A549 (cell line): ENCODE measurements around the gene HPGDS. TPM values are rescaled to one million over a fixed set of nuclear protein-coding genes. Genes with fewer than 3 reads are reported as not detected.

ENCODE experiments used
- ATAC-seq, 2 experiments: fragments of 200-7000 bp in 1 of 2; fragments of >200 bp in 1 of 2; cut with Nextera tagmentation in 1 of 2; cut with Tn5 transposase in 1 of 2; 3 replicates each; pipeline versions ENCODE4 v1.8.0 to v1.9.1; 2018 to 2020; ENCODE audit warnings: mild to moderate bottlenecking in 1 of 2, moderate library complexity in 1 of 2
- CTCF ChIA-PET: fragments of 300-600 bp; sonication (Branson Sonifier 250); formaldehyde crosslinking; extraction: SDS; loops from one replicate; lab custom pipeline; 2021; ENCODE audit warnings: antibody characterized with exemption, inconsistent platforms; lab: Yijun Ruan, JAX
- POLR2A ChIA-PET: fragments of 350-600 bp; formaldehyde crosslinking; extraction: SDS; loops from one replicate; lab custom pipeline; 2021; ENCODE audit warnings: antibody characterized with exemption, inconsistent platforms; lab: Yijun Ruan, JAX
- DNase-seq, 2 experiments: peaks; one replicate each; pipeline versions ENCODE4 v3.0.0 to v3.0.0-alpha.2; 2011 to 2016; ENCODE audit warnings: low read depth in 1 of 2, low spot score in 1 of 2
- FAIRE-seq: peaks from 2 replicates; lab custom pipeline; 2011; peaks lifted over from hg19 to GRCh38; lab: Jason Lieb, UNC
- H3K27ac ChIP-seq, 2 experiments: fragments of >200 bp; sonication (Bioruptor Twin); formaldehyde crosslinking; 3 replicates each; pipeline ENCODE4 v1.5.1; 2016 to 2017
- H3K4me1 ChIP-seq: fragments of >200 bp; sonication (Bioruptor Twin); formaldehyde crosslinking; 3 replicates; pipeline ENCODE4 v1.6.1; 2016
- H3K4me2 ChIP-seq: fragments of >200 bp; sonication (Bioruptor Twin); formaldehyde crosslinking; 3 replicates; pipeline ENCODE4 v1.6.1; 2016
- H3K4me3 ChIP-seq: fragments of >200 bp; sonication (Bioruptor Twin); formaldehyde crosslinking; 3 replicates; pipeline ENCODE4 v1.5.1; 2016
- H3K9me3 ChIP-seq: fragments of >200 bp; sonication (Bioruptor Twin); formaldehyde crosslinking; 3 replicates; pipeline ENCODE4 v1.6.1; 2016
- CBX8 ChIP-seq: fragments of 200-600 bp; sonication (generic); IDR thresholded peaks from 2 replicates; pipeline ENCODE4 v1.6.1; 2016
- CHD2 ChIP-seq: fragments of 150-350 bp; IDR thresholded peaks from 2 replicates; pipeline ENCODE4 v1.6.1; 2014; ENCODE audit warnings: low read length; ENCODE audit not compliant: partially characterized antibody
- CHD4 ChIP-seq: fragments of 200-600 bp; sonication (generic); IDR thresholded peaks from 2 replicates; pipeline ENCODE4 v1.6.1; 2016; ENCODE audit warnings: antibody characterized with exemption, mild to moderate bottlenecking, borderline replicate concordance
- CTCF ChIP-seq: fragments of >200 bp; sonication (Bioruptor Twin); formaldehyde crosslinking; IDR thresholded peaks from 3 replicates; pipeline ENCODE4 v1.5.1; 2016
- FOXS1 ChIP-seq: fragments of 250-450 bp; sonication (Bioruptor Pico); IDR thresholded peaks from 2 replicates; pipeline ENCODE4 v1.5.0; 2020; ENCODE audit warnings: mild to moderate bottlenecking, moderate library complexity
- GATA3 ChIP-seq: IDR thresholded peaks from 2 replicates; pipeline ENCODE4 v1.6.1; 2012; ENCODE audit warnings: borderline replicate concordance
- HEYL ChIP-seq: fragments of 250-450 bp; sonication (Bioruptor Pico); IDR thresholded peaks from 2 replicates; pipeline ENCODE4 v1.8.0; 2021; ENCODE audit warnings: mild to moderate bottlenecking, moderate library complexity
- JUN ChIP-seq, 2 experiments: fragments of >200 bp; sonication (Bioruptor Twin); formaldehyde crosslinking; IDR thresholded peaks; 2 replicates in 1 of 2; 3 replicates in 1 of 2; pipeline ENCODE4 v1.6.1; 2016 to 2017
- JUNB ChIP-seq: fragments of >200 bp; sonication (Bioruptor Twin); formaldehyde crosslinking; IDR thresholded peaks from 2 replicates; pipeline ENCODE4 v1.6.1; 2016
- MAFK ChIP-seq: fragments of 450-650 bp; IDR thresholded peaks from 2 replicates; pipeline ENCODE4 v1.6.1; 2014; ENCODE audit not compliant: partially characterized antibody
- RCOR1 ChIP-seq: fragments of 150-350 bp; IDR thresholded peaks from 2 replicates; pipeline ENCODE4 v1.6.1; 2014; ENCODE audit warnings: antibody characterized with exemption, low read length, low read depth
- RNF2 ChIP-seq: fragments of 200-600 bp; sonication (generic); IDR thresholded peaks from 2 replicates; pipeline ENCODE4 v1.6.1; 2016; ENCODE audit warnings: low read depth, mild to moderate bottlenecking, antibody characterized with exemption, moderate library complexity, borderline replicate concordance
- SMC3 ChIP-seq: fragments of >200 bp; sonication (Bioruptor Twin); formaldehyde crosslinking; IDR thresholded peaks from 3 replicates; pipeline ENCODE4 v1.6.1; 2018; ENCODE audit warnings: inconsistent platforms
- ZC3H11A ChIP-seq: fragments of 450-650 bp; IDR thresholded peaks from 2 replicates; pipeline ENCODE4 v1.6.1; 2014; ENCODE audit warnings: antibody characterized with exemption, mild to moderate bottlenecking
- ZNF302 ChIP-seq: fragments of 250-450 bp; sonication (Bioruptor Pico); IDR thresholded peaks from 2 replicates; pipeline ENCODE4 v1.9.0; 2021; ENCODE audit warnings: inconsistent platforms, mild to moderate bottlenecking, moderate library complexity
- ZSCAN20 ChIP-seq: fragments of 250-450 bp; sonication (Bioruptor Pico); IDR thresholded peaks from 2 replicates; pipeline ENCODE4 v1.8.0; 2022; ENCODE audit warnings: mild to moderate bottlenecking, moderate library complexity
- WGBS: methylation state at CpG from one replicate; pipeline ENCODE4 v1.1.6; 2017; ENCODE audit errors: missing lambda C conversion rate; 5-methylcytosine and 5-hydroxymethylcytosine counted together
- polyA plus RNA-seq, 4 experiments: library from polyadenylated mRNA; depleted of rRNA in 3 of 4; stranded (reverse); fragments of >200 nt; fragmentation: RNase III in 1 of 4; extraction: RNeasy Plus Mini Kit Qiagen cat#74134 plus additional on column Dnase treatment in 1 of 4; gene quantifications; 2 replicates in 3 of 4; 3 replicates in 1 of 4; pipeline ENCODE4 v1.2.3, GENCODE V29; 2011 to 2017
- TF ChIP-seq, protein P1 (sequence below): fragments of 250-450 bp; sonication (Bioruptor Pico); IDR thresholded peaks from 2 replicates; pipeline ENCODE4 v1.5.0; 2020; ENCODE audit warnings: low read depth, mild to moderate bottlenecking, moderate library complexity
- TF ChIP-seq, protein P2 (sequence below): IDR thresholded peaks from 2 replicates; pipeline ENCODE4 v1.6.1; 2012
- TF ChIP-seq, protein P3 (sequence below): fragments of >200 bp; sonication (Bioruptor Twin); formaldehyde crosslinking; IDR thresholded peaks from 2 replicates; pipeline ENCODE4 v1.6.1; 2016

HPGDS gene
- polyA plus RNA-seq, 2 of the 4 experiments (the other 2 are of a cell fraction), result not detected

- H3K4me3 ChIP-seq, result no peak overlapping the region
- DNase-seq (no peak), ATAC-seq (no peak), FAIRE-seq (no peak)
- POLR2A ChIA-PET, result no interaction called here
- no peaks in the 10 kb centered on the region for H3K4me1 ChIP-seq
- H3K4me2 ChIP-seq, result no peak overlapping the region
- H3K27ac ChIP-seq, result no peak overlapping the region
- no peaks in the 10 kb centered on the region for H3K9me3 ChIP-seq
- WGBS, result 95% methylated on average over 2 of the region's 2 CpGs
- no peak for TF ChIP-seq CHD2
- TF ChIP-seq GATA3, result no peak
- CTCF ChIA-PET, result no interaction called here
These were observed 10.4 kb upstream of the HPGDS start for GRCh38 chr4:94352996-94353395.

DNA sequence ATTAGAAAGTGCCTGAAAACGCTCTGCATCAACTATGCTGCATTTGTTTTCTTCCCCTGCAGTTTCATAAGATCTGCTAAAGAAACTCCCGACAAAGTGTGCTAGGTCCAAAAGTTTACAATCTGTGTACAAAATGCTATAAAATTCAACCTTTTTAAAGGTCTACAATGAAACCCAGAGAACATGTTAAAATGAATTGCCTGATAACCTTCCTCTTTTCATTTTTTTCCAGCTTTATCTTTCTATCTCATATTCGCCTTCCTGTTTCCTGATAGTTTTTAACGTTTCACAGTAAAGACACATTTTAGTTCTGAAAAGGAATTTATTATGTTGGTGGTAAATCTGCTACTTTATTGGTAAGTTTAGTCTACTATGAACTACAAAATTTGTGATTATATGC lies 9.5 kb upstream of the HPGDS start:
- ChIA-PET POLR2A (no interaction called here), CTCF (no interaction called here)
- Histone ChIP-seq H3K27ac (no peak overlapping the region), H3K4me1 (no peaks in the 10 kb centered on the region), H3K4me3 (no peak overlapping the region), H3K4me2 (no peak overlapping the region), H3K9me3 (no peaks in the 10 kb centered on the region)
- TF ChIP-seq RNF2 (no peak), MAFK (no peak), HEYL (CRISPR knock-in tag) (no peak), JUNB (no peak)
- DNase-seq (no peak), FAIRE-seq (no peak), ATAC-seq (no peak)
- WGBS, result 53% methylated on average over 4 of the region's 4 CpGs

DNA sequence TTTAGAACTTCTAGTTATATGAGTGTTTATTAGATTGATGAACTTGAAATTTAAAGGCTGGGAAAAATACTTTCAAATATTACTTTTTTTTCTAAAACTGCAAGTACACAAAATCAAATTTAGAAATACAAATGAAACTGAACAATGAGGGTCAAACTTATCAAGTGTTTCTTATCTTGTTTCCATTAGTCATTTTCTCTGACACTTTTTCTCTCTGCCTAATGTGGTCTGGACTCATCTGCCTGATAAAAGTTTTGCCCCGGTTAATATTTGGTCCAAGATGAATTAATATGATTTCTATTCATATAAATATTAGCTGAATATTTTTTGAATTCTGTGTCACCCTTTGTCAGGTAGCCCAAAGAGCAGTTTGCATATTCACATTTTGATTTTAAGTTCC lies 8.7 kb upstream of the HPGDS start:
- TF ChIP-seq FOXS1, result no peak
- no peak for TF ChIP-seq CBX8
- TF ChIP-seq MAFK, result no peak
- TF ChIP-seq, protein P1, sequence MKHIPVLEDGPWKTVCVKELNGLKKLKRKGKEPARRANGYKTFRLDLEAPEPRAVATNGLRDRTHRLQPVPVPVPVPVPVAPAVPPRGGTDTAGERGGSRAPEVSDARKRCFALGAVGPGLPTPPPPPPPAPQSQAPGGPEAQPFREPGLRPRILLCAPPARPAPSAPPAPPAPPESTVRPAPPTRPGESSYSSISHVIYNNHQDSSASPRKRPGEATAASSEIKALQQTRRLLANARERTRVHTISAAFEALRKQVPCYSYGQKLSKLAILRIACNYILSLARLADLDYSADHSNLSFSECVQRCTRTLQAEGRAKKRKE (CRISPR knock-in tag), result no peak
- no peak for TF ChIP-seq ZC3H11A
- TF ChIP-seq RCOR1, result no peak
- TF ChIP-seq CHD4, result no peak
- TF ChIP-seq ZSCAN20 (CRISPR knock-in tag), result no peak
- TF ChIP-seq, protein P2, sequence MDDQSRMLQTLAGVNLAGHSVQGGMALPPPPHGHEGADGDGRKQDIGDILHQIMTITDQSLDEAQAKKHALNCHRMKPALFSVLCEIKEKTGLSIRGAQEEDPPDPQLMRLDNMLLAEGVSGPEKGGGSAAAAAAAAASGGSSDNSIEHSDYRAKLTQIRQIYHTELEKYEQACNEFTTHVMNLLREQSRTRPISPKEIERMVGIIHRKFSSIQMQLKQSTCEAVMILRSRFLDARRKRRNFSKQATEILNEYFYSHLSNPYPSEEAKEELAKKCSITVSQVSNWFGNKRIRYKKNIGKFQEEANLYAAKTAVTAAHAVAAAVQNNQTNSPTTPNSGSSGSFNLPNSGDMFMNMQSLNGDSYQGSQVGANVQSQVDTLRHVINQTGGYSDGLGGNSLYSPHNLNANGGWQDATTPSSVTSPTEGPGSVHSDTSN, result no peak
- no peak for DNase-seq
- ChIA-PET CTCF (no interaction called here), POLR2A (no interaction called here)
- Histone ChIP-seq H3K4me1 (no peaks in the 10 kb centered on the region), H3K4me3 (no peak overlapping the region), H3K4me2 (no peak overlapping the region), H3K27ac (no peak overlapping the region), H3K9me3 (no peaks in the 10 kb centered on the region)
- 64% methylated on average over 1 of the region's 1 CpG for WGBS
- no peak for ATAC-seq
- no peak for FAIRE-seq

DNA sequence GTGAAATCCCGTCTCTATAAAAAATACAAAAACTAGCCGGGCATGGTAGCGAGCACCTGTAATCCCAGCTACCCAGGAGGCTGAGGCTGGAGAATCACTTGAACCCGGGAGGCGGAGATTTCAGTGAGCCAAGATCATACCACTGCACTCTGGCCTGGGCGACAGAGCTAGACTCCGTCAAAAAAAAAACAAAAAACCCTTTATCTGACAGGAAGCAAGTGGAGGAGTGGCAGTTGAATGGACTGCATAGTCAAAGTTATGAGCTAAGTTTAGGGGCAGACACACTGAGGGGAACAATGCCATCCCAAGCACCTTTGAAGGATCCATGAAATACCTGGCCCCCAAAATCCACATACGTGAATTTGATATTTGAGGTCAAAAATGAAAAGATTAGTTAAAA lies 7.5 kb upstream of the HPGDS start:
- no peaks in the 10 kb centered on the region for H3K4me1 ChIP-seq
- H3K4me3 ChIP-seq, result no peak overlapping the region
- H3K4me2 ChIP-seq, result no peak overlapping the region
- DNase-seq, result no peak
- no peaks in the 10 kb centered on the region for H3K9me3 ChIP-seq
- ChIA-PET CTCF (no interaction called here), POLR2A (no interaction called here)
- no peak overlapping the region for H3K27ac ChIP-seq
- 81% methylated on average over 8 of the region's 8 CpGs for WGBS
- no peak for TF ChIP-seq SMC3
- TF ChIP-seq, protein P2, result no peak
- no peak for TF ChIP-seq CTCF
- no peak for TF ChIP-seq ZNF302 (CRISPR knock-in tag)
- TF ChIP-seq GATA3, result no peak
- no peak for TF ChIP-seq RCOR1
- TF ChIP-seq, protein P3, sequence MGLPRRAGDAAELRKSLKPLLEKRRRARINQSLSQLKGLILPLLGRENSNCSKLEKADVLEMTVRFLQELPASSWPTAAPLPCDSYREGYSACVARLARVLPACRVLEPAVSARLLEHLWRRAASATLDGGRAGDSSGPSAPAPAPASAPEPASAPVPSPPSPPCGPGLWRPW, result no peak
- TF ChIP-seq MAFK, result no peak
- TF ChIP-seq ZC3H11A, result no peak
- no peak for TF ChIP-seq RNF2
- TF ChIP-seq JUN (IDR thresholded peaks at IDR 0.05), result no peak
- no peak for TF ChIP-seq HEYL (CRISPR knock-in tag)
- no peak for ATAC-seq
- no peak for FAIRE-seq
